HUES6 (cell line): Measurements from ENCODE around the gene SREBF2.

ENCODE experiments used
- H3K27ac ChIP-seq: 2 replicates; pipeline ENCODE4 v1.7.0; 2013; ENCODE audit warnings: low read depth, mild to moderate bottlenecking, low read length, inconsistent platforms
- H3K27me3 ChIP-seq: 2 replicates; pipeline ENCODE4 v1.6.1; 2013; ENCODE audit warnings: low read length; ENCODE audit not compliant: control insufficient read depth, insufficient read depth
- H3K36me3 ChIP-seq: 2 replicates; pipeline ENCODE4 v1.6.1; 2013; ENCODE audit warnings: low read length; ENCODE audit not compliant: control insufficient read depth, insufficient read depth
- H3K4me1 ChIP-seq: 2 replicates; pipeline ENCODE4 v1.6.1; 2013; ENCODE audit warnings: low read length; ENCODE audit not compliant: control insufficient read depth, insufficient read depth
- H3K4me3 ChIP-seq: 2 replicates; pipeline ENCODE4 v1.5.1; 2013; ENCODE audit warnings: low read depth, low read length
- H3K9ac ChIP-seq: one replicate; pipeline ENCODE4 v1.6.1; 2013; ENCODE audit warnings: mild to moderate bottlenecking, low read length
- H3K9me3 ChIP-seq: 2 replicates; pipeline ENCODE4 v1.6.1; 2013; ENCODE audit warnings: low read depth, low read length; ENCODE audit not compliant: control insufficient read depth, insufficient read depth

The SREBF2 gene

DNA sequence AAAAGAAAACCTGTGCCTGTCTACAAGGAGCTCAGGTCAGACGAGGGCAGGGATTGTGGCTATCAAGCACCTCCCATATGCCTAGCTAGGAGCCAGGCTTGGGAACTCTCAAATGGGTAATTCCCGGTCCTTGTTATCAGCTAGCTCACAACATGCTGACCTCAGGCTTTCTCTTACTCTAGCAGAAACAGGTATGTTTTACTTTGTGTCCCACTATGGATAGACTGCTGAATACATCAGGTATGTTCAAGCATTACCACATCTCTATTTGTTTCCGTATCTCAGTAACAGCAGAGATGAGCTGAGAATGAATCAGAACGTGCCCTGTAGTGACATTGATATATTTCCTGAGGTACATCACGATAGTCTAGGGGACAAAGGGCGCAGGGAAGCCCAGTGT lies 52.6 kb downstream of the SREBF2 start:
- no peaks in the 10 kb centered on the region for H3K27me3 ChIP-seq
- H3K9me3 ChIP-seq, result no peaks in the 10 kb centered on the region
- H3K9ac ChIP-seq, result no peak overlapping the region
- no peak overlapping the region for H3K4me3 ChIP-seq
- peaks cover 98% of the 10 kb centered on the region for H3K36me3 ChIP-seq
- no peak overlapping the region for H3K27ac ChIP-seq
- H3K4me1 ChIP-seq, result no peaks in the 10 kb centered on the region

DNA sequence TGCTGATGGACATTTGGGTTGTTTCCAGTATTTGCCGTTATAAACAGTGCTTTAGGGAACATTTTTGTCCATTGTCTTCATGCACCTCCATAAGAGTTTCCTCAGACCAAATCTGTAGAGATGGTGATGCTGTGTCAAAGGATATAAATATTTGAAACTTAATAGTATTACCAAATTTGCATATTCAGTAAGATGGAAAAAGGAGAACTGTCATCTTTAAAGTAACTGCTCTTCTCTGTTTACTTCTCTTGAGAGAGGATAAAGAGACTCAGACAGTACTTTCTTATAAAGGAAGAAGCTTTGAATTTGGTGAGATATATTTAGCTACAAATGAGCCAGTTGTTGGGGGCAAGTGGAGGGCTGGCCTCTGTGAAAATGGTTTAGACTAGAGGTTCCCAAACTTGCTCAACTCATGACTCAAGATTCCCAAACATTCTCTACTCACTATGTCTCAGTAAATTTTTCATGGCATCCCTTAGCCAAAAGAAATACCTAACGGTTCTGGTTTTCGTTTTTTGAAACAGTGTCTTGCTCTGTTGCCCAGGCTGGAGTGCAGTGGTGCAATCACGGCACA lies 55.8 kb downstream of the SREBF2 start:
- Histone ChIP-seq H3K27me3 (no peaks in the 10 kb centered on the region), H3K9me3 (no peaks in the 10 kb centered on the region), H3K4me3 (no peak overlapping the region), H3K9ac (no peak overlapping the region), H3K27ac (no peak overlapping the region), H3K36me3 (peaks cover 95% of the 10 kb centered on the region), H3K4me1 (no peaks in the 10 kb centered on the region)

GRCh38 chr22:41891407-41891806 lies 58.5 kb downstream of the SREBF2 start:
- no peak overlapping the region for H3K4me3 ChIP-seq
- H3K9me3 ChIP-seq, result no peaks in the 10 kb centered on the region
- peaks cover 87% of the 10 kb centered on the region for H3K36me3 ChIP-seq
- no peak overlapping the region for H3K27ac ChIP-seq
- H3K27me3 ChIP-seq, result no peaks in the 10 kb centered on the region
- no peaks in the 10 kb centered on the region for H3K4me1 ChIP-seq
- H3K9ac ChIP-seq, result no peak overlapping the region

- Histone ChIP-seq H3K9me3 (no peaks in the 10 kb centered on the region), H3K27me3 (no peaks in the 10 kb centered on the region), H3K27ac (no peak overlapping the region), H3K4me1 (no peaks in the 10 kb centered on the region), H3K9ac (no peak overlapping the region), H3K4me3 (no peak overlapping the region), H3K36me3 (peaks cover 87% of the 10 kb centered on the region)
Measured at GRCh38 chr22:41892721-41893120, 59.8 kb downstream of the SREBF2 start.

DNA sequence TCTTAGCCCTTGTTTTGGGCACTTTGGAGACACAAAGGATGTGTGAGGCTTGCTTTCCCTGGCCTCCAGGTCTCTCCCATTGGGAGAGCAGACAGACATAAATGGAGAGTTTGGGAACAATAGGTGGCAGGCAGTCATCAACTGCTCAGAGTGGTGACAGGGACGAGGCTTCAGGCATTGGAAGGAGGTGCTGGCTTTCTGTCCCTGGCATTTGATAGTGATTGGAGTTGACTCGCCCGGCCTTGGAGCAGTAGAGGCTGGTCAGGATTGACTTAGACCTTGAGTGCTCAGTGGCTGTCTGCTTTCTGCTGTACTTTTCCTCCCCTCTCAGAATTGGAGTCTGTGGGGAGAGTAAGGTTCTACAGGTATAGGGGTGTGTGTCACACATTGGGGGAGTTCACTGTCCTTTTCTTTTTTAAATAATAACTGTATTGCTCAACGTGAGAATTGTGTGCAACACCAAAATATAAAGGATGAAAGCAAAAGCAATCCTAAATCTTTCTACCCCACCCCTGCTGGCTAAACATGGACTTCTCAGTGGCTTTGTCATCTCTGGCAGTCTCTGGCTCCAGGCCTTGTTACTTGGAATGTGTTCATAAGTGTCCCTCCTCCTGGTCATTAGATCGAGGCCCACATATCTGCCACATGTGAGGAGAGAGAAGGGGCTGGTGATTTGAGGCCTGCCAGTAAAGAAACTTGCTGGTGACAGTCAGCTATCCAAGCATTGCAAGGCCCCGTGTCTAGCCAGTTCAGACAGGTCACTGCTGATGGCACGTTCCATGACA lies 60.9 kb downstream of the SREBF2 start:
- no peaks in the 10 kb centered on the region for H3K27me3 ChIP-seq
- no peaks in the 10 kb centered on the region for H3K9me3 ChIP-seq
- no peak overlapping the region for H3K9ac ChIP-seq
- H3K4me3 ChIP-seq, result no peak overlapping the region
- peaks cover 86% of the 10 kb centered on the region for H3K36me3 ChIP-seq
- no peaks in the 10 kb centered on the region for H3K4me1 ChIP-seq
- no peak overlapping the region for H3K27ac ChIP-seq

DNA sequence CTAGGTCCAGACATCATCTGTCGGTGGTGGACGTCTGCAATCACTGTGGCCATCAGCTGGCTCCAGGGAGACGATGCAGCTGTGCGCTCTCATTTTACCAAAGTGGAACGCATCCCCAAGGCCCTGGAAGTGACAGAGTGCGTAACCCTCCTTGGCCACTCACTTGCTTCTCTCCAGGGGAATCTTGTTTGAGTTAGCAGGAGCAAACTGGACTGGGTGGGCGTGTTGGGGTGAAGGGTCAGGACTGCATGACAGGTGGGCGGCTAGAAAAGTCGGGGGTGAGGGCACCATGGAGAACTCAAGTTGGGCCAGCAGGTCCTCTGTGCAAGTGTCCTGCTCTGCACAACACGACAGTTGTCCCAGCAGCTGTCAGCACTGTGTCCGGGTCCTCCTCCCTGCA lies 65.7 kb downstream of the SREBF2 start:
- Histone ChIP-seq H3K36me3 (peaks cover 91% of the 10 kb centered on the region), H3K9ac (no peak overlapping the region), H3K27ac (no peak overlapping the region), H3K9me3 (no peaks in the 10 kb centered on the region), H3K27me3 (no peaks in the 10 kb centered on the region), H3K4me3 (no peak overlapping the region), H3K4me1 (no peaks in the 10 kb centered on the region)

DNA sequence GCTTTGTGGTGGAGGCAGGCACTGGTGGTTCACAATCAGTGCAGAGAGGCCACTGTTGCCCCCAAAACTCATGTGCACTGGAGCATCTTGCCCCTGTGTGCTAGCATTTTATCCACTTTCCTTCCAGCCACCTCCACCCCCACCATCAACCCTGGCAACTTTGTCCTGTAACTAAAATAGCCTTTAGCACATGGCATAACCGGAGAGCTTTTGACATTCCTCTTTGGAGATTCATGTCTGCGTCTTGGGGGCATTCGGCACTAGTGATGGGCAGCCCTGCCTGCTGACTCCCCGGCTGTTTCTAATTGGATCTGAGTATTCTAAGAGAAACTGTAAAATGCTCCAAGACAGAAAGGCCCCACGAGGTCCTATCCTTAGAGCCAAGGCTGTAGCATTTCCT lies 66.2 kb downstream of the SREBF2 start:
- Histone ChIP-seq H3K4me1 (no peaks in the 10 kb centered on the region), H3K27me3 (no peaks in the 10 kb centered on the region), H3K4me3 (no peak overlapping the region), H3K9me3 (no peaks in the 10 kb centered on the region), H3K36me3 (peaks cover 91% of the 10 kb centered on the region), H3K9ac (no peak overlapping the region), H3K27ac (no peak overlapping the region)

DNA sequence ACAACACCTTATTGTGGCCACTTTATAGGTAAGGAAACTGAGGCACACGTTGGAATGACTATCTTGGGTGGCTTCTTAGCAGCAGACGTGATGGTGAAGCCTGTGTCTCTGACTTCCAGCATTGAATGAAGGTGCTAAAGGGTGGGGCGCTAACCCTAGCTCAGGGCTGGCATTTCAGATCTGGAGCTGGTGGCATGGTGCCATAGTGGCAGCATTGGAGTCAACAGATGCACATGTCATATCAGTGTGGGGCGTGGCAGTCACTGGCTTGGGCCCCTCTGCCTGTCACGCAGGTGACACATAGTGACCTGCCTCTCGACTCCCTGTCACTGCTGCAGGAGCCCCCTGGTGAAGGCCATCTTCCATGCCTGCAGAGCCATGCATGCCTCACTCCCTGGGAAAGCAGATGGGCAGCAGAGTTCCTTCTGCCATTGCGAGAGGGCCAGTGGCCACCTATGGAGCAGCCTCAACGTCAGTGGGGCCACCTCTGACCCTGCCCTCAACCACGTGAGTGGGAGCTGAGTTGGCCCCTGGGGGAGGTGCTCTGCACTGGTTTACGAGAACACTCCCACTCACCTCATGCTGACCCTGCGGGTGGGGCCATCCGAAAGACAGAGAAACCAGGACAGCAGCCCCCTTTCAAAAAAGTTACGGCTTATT lies 67.2 kb downstream of the SREBF2 start:
- Histone ChIP-seq H3K9me3 (no peaks in the 10 kb centered on the region), H3K36me3 (peaks cover 91% of the 10 kb centered on the region), H3K27ac (no peak overlapping the region), H3K27me3 (no peaks in the 10 kb centered on the region), H3K9ac (no peak overlapping the region), H3K4me3 (no peak overlapping the region), H3K4me1 (no peaks in the 10 kb centered on the region)

DNA sequence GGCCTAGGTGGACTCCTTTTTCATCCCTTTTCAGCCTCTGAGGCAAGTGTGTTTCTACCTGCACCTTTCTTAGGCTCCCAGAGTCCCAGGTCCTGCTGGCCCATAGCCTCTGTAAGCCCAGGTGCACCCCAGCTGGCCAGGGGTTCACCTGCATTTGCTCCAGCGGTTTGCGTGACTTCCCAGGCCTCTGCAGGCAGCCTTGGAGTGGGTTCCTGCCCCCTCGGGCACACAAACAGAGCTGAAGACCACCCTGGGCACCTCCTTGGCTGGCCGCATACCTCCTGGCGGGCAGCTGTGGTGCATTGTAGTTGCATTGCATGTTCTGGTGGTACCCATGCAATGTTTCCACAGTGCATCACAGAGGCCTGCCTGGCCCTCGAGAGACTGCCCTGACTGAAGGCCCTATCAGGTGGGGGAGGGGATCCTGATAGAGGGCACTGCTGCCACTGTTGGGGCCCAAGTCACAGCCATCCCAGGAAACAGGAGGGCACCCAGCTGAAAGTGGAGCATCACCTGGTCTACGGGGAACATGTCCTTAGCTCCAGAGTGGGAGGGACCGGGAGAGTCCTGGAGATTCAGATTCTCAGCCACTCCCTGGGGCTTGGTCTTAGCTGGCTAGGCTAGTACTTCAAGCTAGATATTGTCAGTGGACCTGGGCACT lies 67.9 kb downstream of the SREBF2 start:
- Histone ChIP-seq H3K4me3 (no peak overlapping the region), H3K27me3 (no peaks in the 10 kb centered on the region), H3K27ac (no peak overlapping the region), H3K36me3 (peaks cover 98% of the 10 kb centered on the region), H3K9ac (no peak overlapping the region), H3K4me1 (no peaks in the 10 kb centered on the region), H3K9me3 (no peaks in the 10 kb centered on the region)

- Histone ChIP-seq H3K9ac (no peak overlapping the region), H3K27me3 (no peaks in the 10 kb centered on the region), H3K4me1 (no peaks in the 10 kb centered on the region), H3K27ac (no peak overlapping the region), H3K36me3 (peaks cover 97% of the 10 kb centered on the region), H3K4me3 (no peak overlapping the region), H3K9me3 (no peaks in the 10 kb centered on the region)
Measured at GRCh38 chr22:41902016-41902415, 69.1 kb downstream of the SREBF2 start.

GRCh38 chr22:41902932-41903421 lies 70.1 kb downstream of the SREBF2 start:
- Histone ChIP-seq H3K4me1 (peaks cover 4% of the 10 kb centered on the region; the same call in 1 of the 2 replicates), H3K4me3 (no peak overlapping the region), H3K27me3 (peaks cover 4% of the 10 kb centered on the region), H3K27ac (no peak overlapping the region), H3K9ac (no peak overlapping the region), H3K36me3 (peaks cover 97% of the 10 kb centered on the region), H3K9me3 (no peaks in the 10 kb centered on the region)
